SK-N-MC (cell line): ENCODE results near the gene RASA4B.
"Not testable (repeated sequence)": the region's sequence is repeated elsewhere in the genome, so short reads cannot be mapped to it uniquely, and the experiment has no call there.

Source experiments
- DNase-seq: peaks from one replicate; pipeline ENCODE4 v3.0.0-alpha.2; 2011; ENCODE audit warnings: low read depth, low spot score
- H3K27ac ChIP-seq: fragments of 200-600 bp; sonication (generic); 2 replicates; pipeline ENCODE4 v1.5.1; 2016; ENCODE audit warnings: mixed run types
- H3K36me3 ChIP-seq: fragments of 200-600 bp; sonication (generic); 2 replicates; pipeline ENCODE4 v1.6.1; 2017; ENCODE audit warnings: antibody characterized with exemption, low read length, mixed read lengths; ENCODE audit not compliant: insufficient read depth
- H3K4me3 ChIP-seq: fragments of 200-600 bp; sonication (generic); 2 replicates; pipeline ENCODE4 v1.5.1; 2016
- H3K9ac ChIP-seq: fragments of 200-600 bp; sonication (generic); 2 replicates; pipeline ENCODE4 v1.8.0; 2017; ENCODE audit warnings: mixed run types, mixed read lengths; ENCODE audit not compliant: insufficient read length
- H3K9me3 ChIP-seq: fragments of 200-600 bp; sonication (generic); 2 replicates; pipeline ENCODE4 v1.6.1; 2017; ENCODE audit warnings: low read depth, mild to moderate bottlenecking, antibody characterized with exemption, low read length, moderate library complexity, mixed read lengths

RASA4B gene

GRCh38 chr7:102496861-102497260 is 20.7 kb downstream of the RASA4B start:
- not testable (repeated sequence) for H3K9ac ChIP-seq, H3K9me3 ChIP-seq

GRCh38 chr7:102494473-102495149 is 23.0 kb downstream of the RASA4B start:
- not testable (repeated sequence) for H3K36me3 ChIP-seq, DNase-seq, H3K4me3 ChIP-seq, H3K27ac ChIP-seq, H3K9me3 ChIP-seq, H3K9ac ChIP-seq

More at GRCh38 chr7:102496861-102497260, 20.7 kb downstream of the RASA4B start:
- H3K27ac ChIP-seq, H3K4me3 ChIP-seq, H3K36me3 ChIP-seq, DNase-seq: not testable (repeated sequence)

GRCh38 chr7:102494026-102494425 is 23.6 kb downstream of the RASA4B start:
- H3K9me3 ChIP-seq, DNase-seq, H3K9ac ChIP-seq, H3K4me3 ChIP-seq, H3K36me3 ChIP-seq, H3K27ac ChIP-seq: not testable (repeated sequence)

GRCh38 chr7:102493220-102493935 is 24.2 kb downstream of the RASA4B start:
- H3K4me3 ChIP-seq, DNase-seq, H3K27ac ChIP-seq: not testable (repeated sequence)

GRCh38 chr7:102490529-102491075 is 27.0 kb downstream of the RASA4B start:
- not testable (repeated sequence) for H3K27ac ChIP-seq, DNase-seq, H3K4me3 ChIP-seq, H3K36me3 ChIP-seq, H3K9me3 ChIP-seq, H3K9ac ChIP-seq

More at GRCh38 chr7:102493220-102493935, 24.2 kb downstream of the RASA4B start:
- not testable (repeated sequence) for H3K36me3 ChIP-seq, H3K9ac ChIP-seq, H3K9me3 ChIP-seq

- not testable (repeated sequence) for DNase-seq
These were observed 33.3 kb downstream of the RASA4B start for GRCh38 chr7:102484317-102484716.

GRCh38 chr7:102481962-102482361 is 35.6 kb downstream of the RASA4B start:
- H3K9ac ChIP-seq, H3K36me3 ChIP-seq, DNase-seq, H3K27ac ChIP-seq, H3K4me3 ChIP-seq, H3K9me3 ChIP-seq: not testable (repeated sequence)

More at GRCh38 chr7:102484317-102484716, 33.3 kb downstream of the RASA4B start:
- H3K9me3 ChIP-seq, H3K9ac ChIP-seq, H3K36me3 ChIP-seq, H3K4me3 ChIP-seq, H3K27ac ChIP-seq: not testable (repeated sequence)

- not testable (repeated sequence) for H3K9ac ChIP-seq, H3K27ac ChIP-seq, H3K36me3 ChIP-seq, H3K9me3 ChIP-seq, DNase-seq, H3K4me3 ChIP-seq
These were observed 37.5 kb downstream of the RASA4B start for GRCh38 chr7:102479982-102480637.

- not testable (repeated sequence) for H3K27ac ChIP-seq, H3K36me3 ChIP-seq, H3K4me3 ChIP-seq
These were observed 38.4 kb downstream of the RASA4B start for GRCh38 chr7:102479209-102479584.

GRCh38 chr7:102478314-102479208 is 39.0 kb downstream of the RASA4B start, which contains the start of gene POLR2J:
POLR2J (minus strand) TSS chr7:102478922; CDS start chr7:102478860, 62 bp downstream.
- H3K9me3 ChIP-seq, H3K36me3 ChIP-seq, H3K27ac ChIP-seq: not testable (repeated sequence)
- peak within 1 kb of the TSS; percentile 71 for H3K4me3 ChIP-seq
- peak within 1 kb of the TSS; percentile 57 for H3K9ac ChIP-seq
- peak; percentile 22 for DNase-seq

More at GRCh38 chr7:102479209-102479584, 38.4 kb downstream of the RASA4B start:
- H3K9me3 ChIP-seq, H3K9ac ChIP-seq, DNase-seq: not testable (repeated sequence)

GRCh38 chr7:102474736-102475435 is 42.7 kb downstream of the RASA4B start:
- not testable (repeated sequence) for DNase-seq, H3K9ac ChIP-seq, H3K4me3 ChIP-seq, H3K9me3 ChIP-seq, H3K27ac ChIP-seq
- H3K36me3 ChIP-seq = peaks cover 13% of the 10 kb centered on the region; the same call in 1 of the 2 replicates

GRCh38 chr7:102474116-102474515 is 43.5 kb downstream of the RASA4B start:
- not testable (repeated sequence) for H3K27ac ChIP-seq, DNase-seq, H3K9ac ChIP-seq, H3K4me3 ChIP-seq, H3K9me3 ChIP-seq
- H3K36me3 ChIP-seq = peaks cover 13% of the 10 kb centered on the region; the same call in 1 of the 2 replicates
